ENCODE data around the gene NT5DC1.
A peak's percentile ranks its signal among the peaks of the same experiment; 100 is the strongest.
"Not testable (repeated sequence)": the region's sequence is repeated elsewhere in the genome, so short reads cannot be mapped to it uniquely, and the experiment has no call there.

Gene NT5DC1

GRCh38 chr6:116094041-116094440 is 6.6 kb upstream of the NT5DC1 start:
- no peaks in the 10 kb centered on the region for H3K27me3 ChIP-seq (ENCODE audit: low read depth, low read length)
- H3K27ac ChIP-seq (ENCODE audit: low read length), result no peak overlapping the region
- no peak overlapping the region for H3K4me3 ChIP-seq (ENCODE audit: low read depth in 1 of 2, low read length in 2 of 2)
- no peaks in the 10 kb centered on the region for H3K36me3 ChIP-seq (ENCODE audit: control insufficient read depth in 1 of 2, insufficient read depth in 2 of 2, low read length in 2 of 2)
- no peaks in the 10 kb centered on the region for H3K4me1 ChIP-seq (ENCODE audit: control insufficient read depth in 1 of 2, insufficient read depth in 2 of 2, low read length in 2 of 2)
- H3K9me3 ChIP-seq (ENCODE audit: control insufficient read depth in 1 of 2, low read length in 2 of 2), result peaks cover 4 to 5% of the 10 kb centered on the region in 2 donors

GRCh38 chr6:116096048-116096759 is 4.4 kb upstream of the NT5DC1 start:
- H3K36me3 ChIP-seq (ENCODE audit: control insufficient read depth in 1 of 2, insufficient read depth in 2 of 2, low read length in 2 of 2); H3K9me3 ChIP-seq (ENCODE audit: control insufficient read depth in 1 of 2, low read length in 2 of 2): not testable (repeated sequence)

GRCh38 chr6:116096979-116097816 is 3.5 kb upstream of the NT5DC1 start:
- Histone ChIP-seq H3K4me1 (ENCODE audit: control insufficient read depth in 1 of 2, insufficient read depth in 2 of 2, low read length in 2 of 2) (peaks cover 0 to 8% of the 10 kb centered on the region in 2 donors), H3K27ac (ENCODE audit: low read length) (no peak overlapping the region), H3K4me3 (ENCODE audit: low read depth in 1 of 2, low read length in 2 of 2) (no peak overlapping the region), H3K27me3 (ENCODE audit: low read depth, low read length) (no peaks in the 10 kb centered on the region), H3K36me3 (ENCODE audit: control insufficient read depth in 1 of 2, insufficient read depth in 2 of 2, low read length in 2 of 2) (no peaks in the 10 kb centered on the region), H3K9me3 (ENCODE audit: control insufficient read depth in 1 of 2, low read length in 2 of 2) (peaks cover 4 to 5% of the 10 kb centered on the region in 2 donors)

More at GRCh38 chr6:116096048-116096759, 4.4 kb upstream of the NT5DC1 start:
- H3K27ac ChIP-seq (ENCODE audit: low read length); H3K4me1 ChIP-seq (ENCODE audit: control insufficient read depth in 1 of 2, insufficient read depth in 2 of 2, low read length in 2 of 2); H3K4me3 ChIP-seq (ENCODE audit: low read depth in 1 of 2, low read length in 2 of 2); H3K27me3 ChIP-seq (ENCODE audit: low read depth, low read length): not testable (repeated sequence)

- Histone ChIP-seq H3K27ac (ENCODE audit: low read length) (no peak overlapping the region), H3K36me3 (ENCODE audit: control insufficient read depth in 1 of 2, insufficient read depth in 2 of 2, low read length in 2 of 2) (peaks cover 0 to 3% of the 10 kb centered on the region in 2 donors), H3K4me1 (ENCODE audit: control insufficient read depth in 1 of 2, insufficient read depth in 2 of 2, low read length in 2 of 2) (peaks cover 0 to 21% of the 10 kb centered on the region in 2 donors), H3K27me3 (ENCODE audit: low read depth, low read length) (no peaks in the 10 kb centered on the region), H3K9me3 (ENCODE audit: control insufficient read depth in 1 of 2, low read length in 2 of 2) (peaks cover 4 to 5% of the 10 kb centered on the region in 2 donors), H3K4me3 (ENCODE audit: low read depth in 1 of 2, low read length in 2 of 2) (no peak overlapping the region)
Observed at GRCh38 chr6:116099036-116099435, 1.6 kb upstream of the NT5DC1 start.

GRCh38 chr6:116101302-116101718 is 657 bp downstream of the NT5DC1 start:
- Histone ChIP-seq H3K27me3 (ENCODE audit: low read depth, low read length) (no peaks in the 10 kb centered on the region), H3K4me3 (ENCODE audit: low read depth in 1 of 2, low read length in 2 of 2) (peak overlapping the region; percentile 88 to 90), H3K4me1 (ENCODE audit: control insufficient read depth in 1 of 2, insufficient read depth in 2 of 2, low read length in 2 of 2) (peaks cover 10 to 27% of the 10 kb centered on the region in 2 donors), H3K9me3 (ENCODE audit: control insufficient read depth in 1 of 2, low read length in 2 of 2) (no peaks in the 10 kb centered on the region), H3K36me3 (ENCODE audit: control insufficient read depth in 1 of 2, insufficient read depth in 2 of 2, low read length in 2 of 2) (peaks cover 0 to 3% of the 10 kb centered on the region in 2 donors), H3K27ac (ENCODE audit: low read length) (peak overlapping the region; percentile 57)

GRCh38 chr6:116101790-116102189 is 1.1 kb downstream of the NT5DC1 start:
- Histone ChIP-seq H3K9me3 (ENCODE audit: control insufficient read depth in 1 of 2, low read length in 2 of 2) (no peaks in the 10 kb centered on the region), H3K27me3 (ENCODE audit: low read depth, low read length) (no peaks in the 10 kb centered on the region), H3K4me1 (ENCODE audit: control insufficient read depth in 1 of 2, insufficient read depth in 2 of 2, low read length in 2 of 2) (peaks cover 10 to 27% of the 10 kb centered on the region in 2 donors), H3K4me3 (ENCODE audit: low read depth in 1 of 2, low read length in 2 of 2) (peak overlapping the region; percentile 88 to 90), H3K27ac (ENCODE audit: low read length) (no peak overlapping the region), H3K36me3 (ENCODE audit: control insufficient read depth in 1 of 2, insufficient read depth in 2 of 2, low read length in 2 of 2) (peaks cover 0 to 3% of the 10 kb centered on the region in 2 donors)

GRCh38 chr6:116102873-116103272 is 2.2 kb downstream of the NT5DC1 start:
- peaks cover 0 to 3% of the 10 kb centered on the region in 2 donors for H3K36me3 ChIP-seq (ENCODE audit: control insufficient read depth in 1 of 2, insufficient read depth in 2 of 2, low read length in 2 of 2)
- no peak overlapping the region for H3K4me3 ChIP-seq (ENCODE audit: low read depth in 1 of 2, low read length in 2 of 2)
- no peaks in the 10 kb centered on the region for H3K27me3 ChIP-seq (ENCODE audit: low read depth, low read length)
- H3K27ac ChIP-seq (ENCODE audit: low read length), result no peak overlapping the region
- H3K4me1 ChIP-seq (ENCODE audit: control insufficient read depth in 1 of 2, insufficient read depth in 2 of 2, low read length in 2 of 2), result peaks cover 10 to 27% of the 10 kb centered on the region in 2 donors
- no peaks in the 10 kb centered on the region for H3K9me3 ChIP-seq (ENCODE audit: control insufficient read depth in 1 of 2, low read length in 2 of 2)

GRCh38 chr6:116104636-116105035 is 4.0 kb downstream of the NT5DC1 start:
- Histone ChIP-seq H3K36me3 (ENCODE audit: control insufficient read depth in 1 of 2, insufficient read depth in 2 of 2, low read length in 2 of 2) (peaks cover 3 to 7% of the 10 kb centered on the region in 2 donors), H3K4me1 (ENCODE audit: control insufficient read depth in 1 of 2, insufficient read depth in 2 of 2, low read length in 2 of 2) (peaks cover 10 to 31% of the 10 kb centered on the region in 2 donors), H3K27ac (ENCODE audit: low read length) (no peak overlapping the region), H3K9me3 (ENCODE audit: control insufficient read depth in 1 of 2, low read length in 2 of 2) (no peaks in the 10 kb centered on the region), H3K27me3 (ENCODE audit: low read depth, low read length) (no peaks in the 10 kb centered on the region), H3K4me3 (ENCODE audit: low read depth in 1 of 2, low read length in 2 of 2) (no peak overlapping the region)

- Histone ChIP-seq H3K4me1 (ENCODE audit: control insufficient read depth in 1 of 2, insufficient read depth in 2 of 2, low read length in 2 of 2) (peaks cover 10 to 31% of the 10 kb centered on the region in 2 donors), H3K36me3 (ENCODE audit: control insufficient read depth in 1 of 2, insufficient read depth in 2 of 2, low read length in 2 of 2) (peaks cover 7 to 10% of the 10 kb centered on the region in 2 donors), H3K27me3 (ENCODE audit: low read depth, low read length) (no peaks in the 10 kb centered on the region), H3K27ac (ENCODE audit: low read length) (no peak overlapping the region), H3K9me3 (ENCODE audit: control insufficient read depth in 1 of 2, low read length in 2 of 2) (no peaks in the 10 kb centered on the region), H3K4me3 (ENCODE audit: low read depth in 1 of 2, low read length in 2 of 2) (no peak overlapping the region)
Observed at GRCh38 chr6:116105247-116105646, 4.6 kb downstream of the NT5DC1 start.

GRCh38 chr6:116106146-116106545 is 5.5 kb downstream of the NT5DC1 start:
- Histone ChIP-seq H3K4me1 (ENCODE audit: control insufficient read depth in 1 of 2, insufficient read depth in 2 of 2, low read length in 2 of 2) (peaks cover 10 to 31% of the 10 kb centered on the region in 2 donors), H3K27me3 (ENCODE audit: low read depth, low read length) (no peaks in the 10 kb centered on the region), H3K36me3 (ENCODE audit: control insufficient read depth in 1 of 2, insufficient read depth in 2 of 2, low read length in 2 of 2) (peaks cover 15 to 19% of the 10 kb centered on the region in 2 donors), H3K9me3 (ENCODE audit: control insufficient read depth in 1 of 2, low read length in 2 of 2) (no peaks in the 10 kb centered on the region), H3K4me3 (ENCODE audit: low read depth in 1 of 2, low read length in 2 of 2) (no peak overlapping the region), H3K27ac (ENCODE audit: low read length) (no peak overlapping the region)

GRCh38 chr6:116108836-116109235 is 8.2 kb downstream of the NT5DC1 start:
- H3K4me3 ChIP-seq (ENCODE audit: low read depth in 1 of 2, low read length in 2 of 2), result no peak overlapping the region
- no peak overlapping the region for H3K27ac ChIP-seq (ENCODE audit: low read length)
- peaks cover 10 to 12% of the 10 kb centered on the region in 2 donors for H3K4me1 ChIP-seq (ENCODE audit: control insufficient read depth in 1 of 2, insufficient read depth in 2 of 2, low read length in 2 of 2)
- H3K9me3 ChIP-seq (ENCODE audit: control insufficient read depth in 1 of 2, low read length in 2 of 2), result no peaks in the 10 kb centered on the region
- peaks cover 27 to 35% of the 10 kb centered on the region in 2 donors for H3K36me3 ChIP-seq (ENCODE audit: control insufficient read depth in 1 of 2, insufficient read depth in 2 of 2, low read length in 2 of 2)
- no peaks in the 10 kb centered on the region for H3K27me3 ChIP-seq (ENCODE audit: low read depth, low read length)
